Measurements from ENCODE around the gene LRP5. TPM values are rescaled to one million over a fixed set of nuclear protein-coding genes. Genes with fewer than 3 reads are reported as not detected.
"Not testable (repeated sequence)": the region's sequence is repeated elsewhere in the genome, so short reads cannot be mapped to it uniquely, and the experiment has no call there.

Gene LRP5
- total RNA-seq, 1 donor from 2014 or later: 38.7 TPM

- Mint-ChIP-seq H3K4me3 (ENCODE audit: unreplicated experiment) (no peak overlapping the region), H3K27ac (ENCODE audit: unreplicated experiment) (no peak overlapping the region), H3K36me3 (ENCODE audit: low read depth) (peaks cover 11% of the 10 kb centered on the region), H3K27me3 (ENCODE audit: low read depth) (no peaks in the 10 kb centered on the region), H3K9me3 (ENCODE audit: low read depth) (no peaks in the 10 kb centered on the region), H3K4me1 (ENCODE audit: low read depth) (peaks cover 25% of the 10 kb centered on the region)
- TF ChIP-seq CTCF (IDR thresholded peaks at IDR 0.05): no peak
- no peak for DNase-seq (ENCODE audit: low spot score)
Observed at GRCh38 chr11:68444566-68444965, 132.2 kb downstream of the LRP5 start.

- Mint-ChIP-seq H3K36me3 (ENCODE audit: low read depth) (peaks cover 13% of the 10 kb centered on the region), H3K4me3 (ENCODE audit: unreplicated experiment) (no peak overlapping the region), H3K27ac (ENCODE audit: unreplicated experiment) (no peak overlapping the region), H3K27me3 (ENCODE audit: low read depth) (no peaks in the 10 kb centered on the region), H3K4me1 (ENCODE audit: low read depth) (peaks cover 16% of the 10 kb centered on the region), H3K9me3 (ENCODE audit: low read depth) (no peaks in the 10 kb centered on the region)
- no peak for TF ChIP-seq CTCF (IDR thresholded peaks at IDR 0.05)
- DNase-seq (ENCODE audit: low spot score): no peak
Observed at GRCh38 chr11:68445531-68446035, 133.2 kb downstream of the LRP5 start.

DNA sequence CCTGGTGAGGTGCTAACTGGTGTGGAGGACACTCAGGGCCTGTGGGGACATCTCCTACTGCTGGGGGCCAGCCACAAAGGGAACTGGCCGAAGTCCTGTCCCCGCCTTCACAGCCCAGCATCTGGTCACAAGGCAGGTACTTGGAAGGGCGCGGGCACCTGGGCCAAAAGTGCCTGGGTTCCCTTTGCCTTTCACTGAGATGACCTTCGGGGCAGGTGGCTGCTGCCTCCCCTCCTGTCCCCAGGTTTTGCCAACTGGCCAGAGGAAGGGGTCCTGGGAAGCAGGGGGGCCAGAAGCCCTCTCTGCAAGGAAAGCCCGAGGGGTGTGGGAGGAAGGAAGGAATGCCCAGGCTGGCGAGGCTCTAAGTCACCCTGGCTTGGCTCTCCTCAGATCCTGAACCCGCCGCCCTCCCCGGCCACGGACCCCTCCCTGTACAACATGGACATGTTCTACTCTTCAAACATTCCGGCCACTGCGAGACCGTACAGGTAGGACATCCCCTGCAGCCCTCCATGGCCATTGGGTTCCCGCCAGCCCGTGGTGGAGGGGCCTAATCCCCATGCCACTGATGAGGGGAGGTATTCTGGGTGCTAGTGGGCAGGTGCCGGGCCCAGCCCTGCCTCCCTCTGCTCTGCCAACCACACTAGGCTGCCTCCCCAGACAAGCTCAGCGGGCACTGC is 133.8 kb downstream of the LRP5 start:
- Mint-ChIP-seq H3K4me3 (ENCODE audit: unreplicated experiment) (no peak overlapping the region), H3K27ac (ENCODE audit: unreplicated experiment) (no peak overlapping the region), H3K27me3 (ENCODE audit: low read depth) (no peaks in the 10 kb centered on the region), H3K9me3 (ENCODE audit: low read depth) (no peaks in the 10 kb centered on the region), H3K4me1 (ENCODE audit: low read depth) (peaks cover 11% of the 10 kb centered on the region), H3K36me3 (ENCODE audit: low read depth) (peaks cover 13% of the 10 kb centered on the region)
- TF ChIP-seq CTCF (IDR thresholded peaks at IDR 0.05): no peak
- DNase-seq (ENCODE audit: low spot score): no peak

DNA sequence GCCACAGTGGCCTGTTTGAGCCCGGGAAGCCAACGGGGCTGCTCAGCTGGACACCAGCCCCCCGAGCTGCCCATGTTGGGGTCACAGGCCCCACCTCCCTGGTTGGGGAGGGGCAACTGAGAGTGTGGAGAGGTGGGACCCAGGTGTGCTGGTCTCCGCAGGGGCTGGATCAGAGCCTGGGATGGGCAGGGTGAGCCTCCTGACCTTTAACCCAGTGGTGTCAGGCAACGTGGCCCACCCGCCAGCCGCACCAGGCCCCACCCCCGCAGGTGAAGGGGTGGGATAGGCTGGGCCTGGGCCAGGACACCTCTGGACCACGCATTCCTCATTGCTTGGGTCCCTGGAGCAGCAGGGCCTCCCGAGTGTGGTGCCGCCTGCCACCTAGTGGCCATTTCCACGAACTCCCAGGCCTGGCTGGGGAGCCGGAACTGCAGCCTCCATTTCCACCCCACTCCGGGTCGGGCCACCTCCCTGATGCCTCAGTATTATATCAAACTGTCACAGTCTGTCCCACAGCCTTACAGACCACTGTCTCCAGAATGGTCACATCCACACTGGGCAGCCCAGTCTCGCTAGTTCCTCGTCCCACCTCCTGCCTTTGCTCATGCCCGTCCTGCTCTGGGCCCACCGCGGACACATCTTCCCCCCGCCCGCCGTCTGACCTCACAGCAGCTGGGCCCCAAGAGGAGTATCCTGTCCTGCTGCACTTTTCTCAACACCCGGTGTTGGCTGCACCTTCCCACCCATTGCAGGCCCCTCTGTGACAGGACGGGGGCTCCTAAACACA is 134.8 kb downstream of the LRP5 start:
- Mint-ChIP-seq H3K27me3 (ENCODE audit: low read depth) (no peaks in the 10 kb centered on the region), H3K4me1 (ENCODE audit: low read depth) (peaks cover under 1% of the 10 kb centered on the region), H3K9me3 (ENCODE audit: low read depth) (no peaks in the 10 kb centered on the region), H3K27ac (ENCODE audit: unreplicated experiment) (no peak overlapping the region), H3K36me3 (ENCODE audit: low read depth) (peaks cover 13% of the 10 kb centered on the region), H3K4me3 (ENCODE audit: unreplicated experiment) (no peak overlapping the region)
- peak; percentile 94 for TF ChIP-seq CTCF (IDR thresholded peaks at IDR 0.05)
- no peak for DNase-seq (ENCODE audit: low spot score)

- peaks cover 11% of the 10 kb centered on the region for H3K36me3 Mint-ChIP-seq (ENCODE audit: low read depth)
- not testable (repeated sequence) for H3K9me3 Mint-ChIP-seq (ENCODE audit: low read depth); H3K27ac Mint-ChIP-seq (ENCODE audit: unreplicated experiment); H3K4me3 Mint-ChIP-seq (ENCODE audit: unreplicated experiment); H3K27me3 Mint-ChIP-seq (ENCODE audit: low read depth); H3K4me1 Mint-ChIP-seq (ENCODE audit: low read depth)
- peak; percentile 40 for DNase-seq (ENCODE audit: low spot score)
Observed at GRCh38 chr11:68447914-68448313, 135.5 kb downstream of the LRP5 start.

All from chondrocyte (in vitro differentiated cells).